ENCODE measurements around the gene SPTLC3. TPM values are rescaled to one million over a fixed set of nuclear protein-coding genes. Genes with fewer than 3 reads are reported as not detected.

SPTLC3 gene
- total and polyA plus RNA-seq, 2 experiments from 2014 or later: 0.52 to 0.66 TPM

GRCh38 chr20:12967932-12968331 is 40.8 kb upstream of the SPTLC3 start:
- Mint-ChIP-seq H3K4me1 (peaks cover 6% of the 10 kb centered on the region), H3K27ac (no peak overlapping the region), H3K9me3 (peaks cover 17% of the 10 kb centered on the region), H3K27me3 (ENCODE audit: insufficient read depth, low read depth, poor library complexity) (no peaks in the 10 kb centered on the region), H3K36me3 (ENCODE audit: low read depth) (peaks cover 11% of the 10 kb centered on the region), H3K4me3 (no peak overlapping the region)
- Histone ChIP-seq H3K79me2 (replicated peaks; ENCODE audit: insufficient read depth) (no peaks in the 10 kb centered on the region), H4K20me1 (replicated peaks; ENCODE audit: insufficient read depth) (no peaks in the 10 kb centered on the region), H3K4me3 (no peak overlapping the region), H3F3A (replicated peaks; ENCODE audit: low read depth) (no peaks in the 10 kb centered on the region), H3K4me1 (ENCODE audit: insufficient read depth) (no peaks in the 10 kb centered on the region), H3K4me2 (no peak overlapping the region), H3K27ac (ENCODE audit: low read depth) (no peak overlapping the region), H3K36me3 (ENCODE audit: insufficient read depth) (no peaks in the 10 kb centered on the region), H3K27me3 (ENCODE audit: insufficient read depth) (no peaks in the 10 kb centered on the region), H2AFZ (no peak overlapping the region), H3K9me2 (ENCODE audit: insufficient read depth) (no peaks in the 10 kb centered on the region)
- TF ChIP-seq ZNF462 (CRISPR knock-in tag; IDR thresholded peaks at IDR 0.05): no peak
- no peak for TF ChIP-seq CREB1 (CRISPR knock-in tag; IDR thresholded peaks at IDR 0.05; ENCODE audit: low read depth)
- no peak for TF ChIP-seq ZNF114 (CRISPR knock-in tag; IDR thresholded peaks at IDR 0.05)
- TF ChIP-seq STAT1 (IDR thresholded peaks at IDR 0.05; ENCODE audit: unreplicated experiment): no peak
- no peak for TF ChIP-seq JUNB (IDR thresholded peaks at IDR 0.05; ENCODE audit: unreplicated experiment)
- TF ChIP-seq EZH2phosphoT487 (IDR thresholded peaks at IDR 0.05; ENCODE audit: unreplicated experiment): no peak
- TF ChIP-seq EZH2 (IDR thresholded peaks at IDR 0.05; ENCODE audit: low read depth, unreplicated experiment): no peak
- TF ChIP-seq, protein P1, sequence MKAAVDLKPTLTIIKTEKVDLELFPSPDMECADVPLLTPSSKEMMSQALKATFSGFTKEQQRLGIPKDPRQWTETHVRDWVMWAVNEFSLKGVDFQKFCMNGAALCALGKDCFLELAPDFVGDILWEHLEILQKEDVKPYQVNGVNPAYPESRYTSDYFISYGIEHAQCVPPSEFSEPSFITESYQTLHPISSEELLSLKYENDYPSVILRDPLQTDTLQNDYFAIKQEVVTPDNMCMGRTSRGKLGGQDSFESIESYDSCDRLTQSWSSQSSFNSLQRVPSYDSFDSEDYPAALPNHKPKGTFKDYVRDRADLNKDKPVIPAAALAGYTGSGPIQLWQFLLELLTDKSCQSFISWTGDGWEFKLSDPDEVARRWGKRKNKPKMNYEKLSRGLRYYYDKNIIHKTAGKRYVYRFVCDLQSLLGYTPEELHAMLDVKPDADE (IDR thresholded peaks at IDR 0.05): no peak
- no peak for TF ChIP-seq ZNF331 (CRISPR knock-in tag; IDR thresholded peaks at IDR 0.05; ENCODE audit: low read depth)
- ATAC-seq: no peak
- DNase-seq (ENCODE audit: low spot score): no peak
